ENCODE data around the gene MAP6D1.
"Not testable (repeated sequence)": the region's sequence is repeated elsewhere in the genome, so short reads cannot be mapped to it uniquely, and the experiment has no call there.

Gene MAP6D1

GRCh38 chr3:183796372-183796771, 29.0 kb downstream of the MAP6D1 start:
- no peak for DNase-seq

GRCh38 chr3:183794452-183794851, 30.9 kb downstream of the MAP6D1 start:
- no peak for DNase-seq

GRCh38 chr3:183792976-183793375, 32.4 kb downstream of the MAP6D1 start:
- no peak for DNase-seq

GRCh38 chr3:183790700-183791099, 34.7 kb downstream of the MAP6D1 start:
- no peak for DNase-seq

- no peak for DNase-seq
Measured at GRCh38 chr3:183789826-183790225, 35.6 kb downstream of the MAP6D1 start.

GRCh38 chr3:183784503-183784902, 40.9 kb downstream of the MAP6D1 start:
- DNase-seq: not testable (repeated sequence)

- no peak for DNase-seq
Measured at GRCh38 chr3:183782576-183783276, 42.7 kb downstream of the MAP6D1 start.

- DNase-seq: no peak
Measured at GRCh38 chr3:183781246-183781645, 44.1 kb downstream of the MAP6D1 start.

GRCh38 chr3:183779896-183780465, 45.4 kb downstream of the MAP6D1 start:
- no peak for DNase-seq

- DNase-seq: no peak
Measured at GRCh38 chr3:183777016-183777618, 48.3 kb downstream of the MAP6D1 start.

- DNase-seq: not testable (repeated sequence)
Measured at GRCh38 chr3:183776451-183776850, 48.9 kb downstream of the MAP6D1 start.

GRCh38 chr3:183775781-183776180, 49.6 kb downstream of the MAP6D1 start:
- DNase-seq: no peak

GRCh38 chr3:183774631-183775030, 50.7 kb downstream of the MAP6D1 start:
- no peak for DNase-seq

GRCh38 chr3:183769453-183769852, 55.9 kb downstream of the MAP6D1 start:
- DNase-seq: no peak

GRCh38 chr3:183768114-183768513, 57.3 kb downstream of the MAP6D1 start:
- DNase-seq: no peak

GRCh38 chr3:183766745-183767606, 58.4 kb downstream of the MAP6D1 start:
- peak; percentile 46 for DNase-seq

- no peak for DNase-seq
Measured at GRCh38 chr3:183766107-183766506, 59.3 kb downstream of the MAP6D1 start.
